H1 (cell line): ENCODE results near the gene CDHR5. TPM values are rescaled to one million over a fixed set of nuclear protein-coding genes. Genes with fewer than 3 reads are reported as not detected.
A peak's percentile ranks its signal among the peaks of the same experiment; 100 is the strongest.

Experiments
- CTCF ChIA-PET: fragments of 300-600 bp; sonication (Branson Sonifier 250); formaldehyde crosslinking; loops from one replicate; lab custom pipeline; 2021; ENCODE audit not compliant: partially characterized antibody; lab: Charles Lee
- POLR2A ChIA-PET: fragments of 300-600 bp; sonication (Branson Sonifier 250); formaldehyde crosslinking; loops from one replicate; lab custom pipeline; 2021; ENCODE audit warnings: inconsistent platforms; ENCODE audit not compliant: partially characterized antibody; lab: Charles Lee
- DNase-seq, 2 experiments: peaks; one replicate each; pipeline versions ENCODE4 v3.0.0 to v3.0.0-alpha.2; 2010 to 2022; ENCODE audit warnings: low spot score in 2 of 2, low read depth in 1 of 2, mixed read lengths in 1 of 2
- FAIRE-seq: peaks from 2 replicates; lab custom pipeline; 2011; peaks lifted over from hg19 to GRCh38; lab: Jason Lieb, UNC
- H2AFZ ChIP-seq: 2 replicates; pipeline ENCODE4 v1.8.1; 2012; ENCODE audit warnings: low read length, inconsistent platforms
- H2AK5ac ChIP-seq: 2 replicates; pipeline ENCODE4 v1.6.1; 2013; ENCODE audit warnings: low read depth, low read length
- H2BK120ac ChIP-seq: replicated peaks from 2 replicates; pipeline ENCODE3; 2013; ENCODE audit warnings: low read depth, low read length, inconsistent platforms
- H2BK12ac ChIP-seq: 2 replicates; pipeline ENCODE4 v1.6.1; 2013; ENCODE audit warnings: low read depth, low read length
- H2BK15ac ChIP-seq: 2 replicates; pipeline ENCODE4 v1.6.1; 2013; ENCODE audit warnings: low read length
- H2BK20ac ChIP-seq: 2 replicates; pipeline ENCODE4 v1.6.1; 2013; ENCODE audit warnings: low read length
- H2BK5ac ChIP-seq: 2 replicates; pipeline ENCODE4 v1.6.1; 2013; ENCODE audit warnings: low read depth, low read length
- H3K14ac ChIP-seq: 2 replicates; pipeline ENCODE4 v1.6.1; 2013; ENCODE audit warnings: inconsistent platforms; ENCODE audit not compliant: insufficient read length
- H3K18ac ChIP-seq: 2 replicates; pipeline ENCODE4 v1.6.1; 2013; ENCODE audit warnings: low read length; ENCODE audit errors: extremely low read depth
- H3K23ac ChIP-seq: 2 replicates; pipeline ENCODE4 v1.6.1; 2013; ENCODE audit warnings: inconsistent platforms; ENCODE audit not compliant: insufficient read length
- H3K23me2 ChIP-seq: 2 replicates; pipeline ENCODE4 v1.6.1; 2013; ENCODE audit warnings: low read depth, low read length
- H3K27ac ChIP-seq: 2 replicates; pipeline ENCODE4 v1.6.1; 2011; ENCODE audit warnings: low read depth, low read length, inconsistent platforms
- H3K27me3 ChIP-seq, 4 experiments: replicated peaks in 1 of 4; 1 replicate in 1 of 4; 2 replicates in 3 of 4; pipeline versions ENCODE4 v1.6.1 to v1.8.1; 2011 to 2013; ENCODE audit warnings: low read length in 3 of 4, mild to moderate bottlenecking in 3 of 4, inconsistent platforms in 2 of 4, mixed read lengths in 2 of 4, moderate library complexity in 1 of 4; ENCODE audit not compliant: control insufficient read depth in 3 of 4, insufficient read depth in 3 of 4; ENCODE audit errors: extremely low read depth in 1 of 4
- H3K36me3 ChIP-seq, 4 experiments: 2 replicates each; pipeline versions ENCODE4 v1.6.1 to v1.8.1; 2011 to 2013; ENCODE audit warnings: mild to moderate bottlenecking in 4 of 4, low read length in 3 of 4, moderate library complexity in 2 of 4, control low read depth in 1 of 4, inconsistent platforms in 1 of 4; ENCODE audit not compliant: insufficient read depth in 4 of 4, control insufficient read depth in 2 of 4
- H3K4ac ChIP-seq: replicated peaks from 2 replicates; pipeline ENCODE3; 2013; ENCODE audit warnings: low read length, low read depth, mixed read lengths, inconsistent platforms; ENCODE audit not compliant: insufficient read length
- H3K4me1 ChIP-seq, 4 experiments: replicated peaks in 1 of 4; 1 replicate in 1 of 4; 2 replicates in 3 of 4; pipeline versions ENCODE4 v1.6.1 to v1.8.1; 2011 to 2013; ENCODE audit warnings: low read length in 3 of 4, inconsistent platforms in 2 of 4, mixed read lengths in 1 of 4; ENCODE audit not compliant: insufficient read depth in 4 of 4, control insufficient read depth in 3 of 4
- H3K4me2 ChIP-seq, 2 experiments: 2 replicates each; pipeline versions ENCODE4 v1.6.1 to v1.8.1; 2011 to 2013; ENCODE audit warnings: low read depth in 2 of 2, low read length in 2 of 2, control low read depth in 1 of 2, inconsistent platforms in 1 of 2, mild to moderate bottlenecking in 1 of 2; ENCODE audit not compliant: insufficient read depth in 1 of 2
- H3K4me3 ChIP-seq, 4 experiments: fragments of 200-600, 300-600 bp in 1 of 4; sonication (generic), shearing (Covaris generic), sonication (Bioruptor Twin) in 1 of 4; 2 replicates each; pipeline versions ENCODE4 v1.5.1 to v1.8.1; 2011 to 2016; ENCODE audit warnings: low read length in 4 of 4, low read depth in 3 of 4, control low read depth in 2 of 4, inconsistent platforms in 2 of 4, mild to moderate bottlenecking in 2 of 4, mixed read lengths in 1 of 4, moderate library complexity in 1 of 4; ENCODE audit not compliant: insufficient read depth in 2 of 4; ENCODE audit errors: extremely low read depth in 1 of 4
- H3K56ac ChIP-seq: replicated peaks from 2 replicates; pipeline ENCODE3; 2013; ENCODE audit warnings: low read depth, mild to moderate bottlenecking, mixed read lengths, low read length, inconsistent platforms; ENCODE audit not compliant: insufficient read length
- H3K79me1 ChIP-seq: 2 replicates; pipeline ENCODE4 v1.6.1; 2013; ENCODE audit warnings: low read depth, low read length, control low read depth
- H3K79me2 ChIP-seq, 2 experiments: 2 replicates each; pipeline versions ENCODE4 v1.6.1 to v1.8.1; 2012 to 2013; ENCODE audit warnings: low read length in 2 of 2, mild to moderate bottlenecking in 2 of 2, inconsistent platforms in 1 of 2; ENCODE audit not compliant: insufficient read depth in 2 of 2, control insufficient read depth in 1 of 2
- H3K9ac ChIP-seq, 4 experiments: replicated peaks in 1 of 4; 1 replicate in 1 of 4; 2 replicates in 3 of 4; pipeline versions ENCODE4 v1.6.1 to v1.8.1; 2011 to 2013; ENCODE audit warnings: low read depth in 3 of 4, low read length in 3 of 4, control low read depth in 2 of 4, mild to moderate bottlenecking in 2 of 4, moderate library complexity in 2 of 4, inconsistent platforms in 1 of 4; ENCODE audit errors: extremely low read depth in 1 of 4
- H3K9me3 ChIP-seq, 2 experiments: 2 replicates each; pipeline versions ENCODE4 v1.6.1 to v1.8.1; 2012 to 2013; ENCODE audit warnings: mild to moderate bottlenecking in 2 of 2, moderate library complexity in 2 of 2, control low read depth in 1 of 2, inconsistent platforms in 1 of 2, low read depth in 1 of 2, low read length in 1 of 2, mixed read lengths in 1 of 2; ENCODE audit not compliant: insufficient read depth in 2 of 2
- H4K20me1 ChIP-seq, 2 experiments: replicated peaks in 1 of 2; 2 replicates each; pipeline versions ENCODE3 to v1.8.1; 2011 to 2013; ENCODE audit warnings: inconsistent platforms in 2 of 2, low read length in 2 of 2, mild to moderate bottlenecking in 1 of 2; ENCODE audit not compliant: insufficient read depth in 2 of 2, control insufficient read depth in 1 of 2
- H4K5ac ChIP-seq: 2 replicates; pipeline ENCODE4 v1.6.1; 2013; ENCODE audit warnings: low read length, low read depth, mixed read lengths, inconsistent platforms; ENCODE audit not compliant: insufficient read length
- H4K8ac ChIP-seq: 2 replicates; pipeline ENCODE4 v1.8.0; 2013; ENCODE audit warnings: mild to moderate bottlenecking, moderate library complexity, low read length, inconsistent platforms; ENCODE audit not compliant: insufficient read depth; ENCODE audit errors: extremely low read depth
- H4K91ac ChIP-seq: replicated peaks from 2 replicates; pipeline ENCODE3; 2013; ENCODE audit warnings: low read length, mixed read lengths, inconsistent platforms; ENCODE audit not compliant: insufficient read length
- CBX5 ChIP-seq: fragments of 300-800, 300-1000 bp; sonication (generic); IDR thresholded peaks from 2 replicates; pipeline ENCODE4 v1.7.1; 2016; ENCODE audit warnings: antibody characterized with exemption, low read length, low read depth
- EP300 ChIP-seq, 2 experiments: IDR thresholded peaks; 1 replicate in 1 of 2; 2 replicates in 1 of 2; pipeline ENCODE4 v1.6.1; 2011 to 2012; ENCODE audit warnings: low read depth in 2 of 2, low read length in 2 of 2, mild to moderate bottlenecking in 2 of 2, borderline replicate concordance in 1 of 2, inconsistent platforms in 1 of 2, moderate library complexity in 1 of 2
- HDAC2 ChIP-seq, 2 experiments: fragments of 300-600 bp in 1 of 2; sonication (generic) in 1 of 2; IDR thresholded peaks; 2 replicates each; pipeline ENCODE4 v1.6.1; 2011 to 2012; ENCODE audit warnings: low read depth in 2 of 2, low read length in 2 of 2, mild to moderate bottlenecking in 2 of 2, moderate library complexity in 2 of 2, borderline replicate concordance in 1 of 2, inconsistent platforms in 1 of 2
- SIRT6 ChIP-seq: IDR thresholded peaks from one replicate; pipeline ENCODE4 v1.7.1; 2012; ENCODE audit warnings: low read length, inconsistent platforms
- TCF12 ChIP-seq: IDR thresholded peaks from 2 replicates; pipeline ENCODE4 v1.6.1; 2011; ENCODE audit warnings: low read depth, mild to moderate bottlenecking, low read length
- WGBS, 2 experiments: shearing (Covaris generic) in 1 of 2; methylation state at CpG; one replicate each; pipeline versions ENCODE4 v1.1.6 to v1.1.7; 2013 to 2015; ENCODE audit warnings: low lambda C conversion rate in 2 of 2, mixed read lengths in 2 of 2, inconsistent platforms in 1 of 2, low coverage in 1 of 2, missing lambda C conversion rate in 1 of 2; ENCODE audit not compliant: insufficient replicate concordance in 2 of 2, insufficient coverage in 1 of 2, insufficient read length in 1 of 2; ENCODE audit errors: extremely low coverage in 1 of 2, missing lambda C conversion rate in 1 of 2; 5-methylcytosine and 5-hydroxymethylcytosine counted together
- polyA plus RNA-seq, 7 experiments: library from polyadenylated mRNA; depleted of rRNA in 3 of 7; stranded (reverse) in 5 of 7; unstranded in 2 of 7; fragments of >200 nt in 5 of 7; fragments of 200-250 nt in 2 of 7; gene quantifications; 1 replicate in 5 of 7; 2 replicates in 1 of 7; 4 replicates in 1 of 7; pipeline versions ENCODE4 v1.2.1 to v1.2.3, GENCODE V29; 2011 to 2013; ENCODE audit warnings: missing spikeins in 2 of 7, mixed read lengths in 2 of 7
- total RNA-seq: library from RNA; stranded (reverse); fragmentation: NEBNext Ultra II Directional; extraction: Animal tissue kit (Norgen Biotek cat#: 25700); gene quantifications from 2 replicates; pipeline ENCODE4 v1.2.1, GENCODE V29; 2021
- TF ChIP-seq, protein P1 (sequence below): IDR thresholded peaks from 2 replicates; pipeline ENCODE4 v1.6.1; 2011; ENCODE audit warnings: low read depth, mild to moderate bottlenecking, low read length; ENCODE audit not compliant: insufficient read depth
- TF ChIP-seq, protein P2 (sequence below): IDR thresholded peaks from 2 replicates; pipeline ENCODE4 v1.6.1; 2012; ENCODE audit warnings: low read length, inconsistent platforms

Gene CDHR5
- total and polyA plus RNA-seq, 2 of the 8 experiments (the other 6 are each of a cell fraction or from before 2014, with no cell fraction given) = not detected

DNA sequence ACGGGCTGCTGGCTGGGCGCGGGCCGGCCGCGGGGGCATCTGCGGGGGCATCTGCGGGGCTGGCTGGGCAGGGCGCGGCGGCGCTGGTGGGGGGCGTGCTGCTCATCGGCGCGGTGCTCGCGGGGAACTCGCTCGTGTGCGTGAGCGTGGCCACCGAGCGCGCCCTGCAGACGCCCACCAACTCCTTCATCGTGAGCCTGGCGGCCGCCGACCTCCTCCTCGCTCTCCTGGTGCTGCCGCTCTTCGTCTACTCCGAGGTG, 12.5 kb upstream of the CDHR5 start:
- peak overlapping the region; percentile 95 for H3K18ac ChIP-seq
- peaks cover 0 to 30% (median 20%) of the 10 kb centered on the region in 4 experiments; a peak in 6 of 7 replicates for H3K4me1 ChIP-seq
- H3K79me1 ChIP-seq = no peaks in the 10 kb centered on the region
- no peak overlapping the region for H3K56ac ChIP-seq
- TF ChIP-seq EP300 (IDR thresholded peaks at IDR 0.05; ENCODE audit: borderline replicate concordance in 1 of 2, low read depth in 2 of 2, low read length in 2 of 2) = no peak
- TF ChIP-seq, protein P1, sequence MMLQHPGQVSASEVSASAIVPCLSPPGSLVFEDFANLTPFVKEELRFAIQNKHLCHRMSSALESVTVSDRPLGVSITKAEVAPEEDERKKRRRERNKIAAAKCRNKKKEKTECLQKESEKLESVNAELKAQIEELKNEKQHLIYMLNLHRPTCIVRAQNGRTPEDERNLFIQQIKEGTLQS = no peak
- TF ChIP-seq, protein P2, sequence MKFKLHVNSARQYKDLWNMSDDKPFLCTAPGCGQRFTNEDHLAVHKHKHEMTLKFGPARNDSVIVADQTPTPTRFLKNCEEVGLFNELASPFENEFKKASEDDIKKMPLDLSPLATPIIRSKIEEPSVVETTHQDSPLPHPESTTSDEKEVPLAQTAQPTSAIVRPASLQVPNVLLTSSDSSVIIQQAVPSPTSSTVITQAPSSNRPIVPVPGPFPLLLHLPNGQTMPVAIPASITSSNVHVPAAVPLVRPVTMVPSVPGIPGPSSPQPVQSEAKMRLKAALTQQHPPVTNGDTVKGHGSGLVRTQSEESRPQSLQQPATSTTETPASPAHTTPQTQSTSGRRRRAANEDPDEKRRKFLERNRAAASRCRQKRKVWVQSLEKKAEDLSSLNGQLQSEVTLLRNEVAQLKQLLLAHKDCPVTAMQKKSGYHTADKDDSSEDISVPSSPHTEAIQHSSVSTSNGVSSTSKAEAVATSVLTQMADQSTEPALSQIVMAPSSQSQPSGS = no peak
- no peak for TF ChIP-seq TCF12
- TF ChIP-seq CBX5 = no peak
- TF ChIP-seq HDAC2 (IDR thresholded peaks at IDR 0.05; ENCODE audit: borderline replicate concordance in 1 of 2, low read depth in 2 of 2, low read length in 2 of 2) = no peak
- no peak for TF ChIP-seq SIRT6
- TF ChIP-seq, all 59 proteins: peak for 0
- 3% methylated on average over 21 of the region's 34 CpGs; no CpG with 5 or more reads in 1 of the 2 experiments for WGBS, 2 experiments
- Histone ChIP-seq H3K27me3 (peaks cover 21 to 49% (median 43%) of the 10 kb centered on the region in 4 experiments), H2BK12ac (no peak overlapping the region), H4K5ac (no peak overlapping the region), H3K9ac (peak overlapping the region in 3 of 4 experiments; percentile 25 to 35 (median 32); a peak in 3 of 7 replicates), H4K91ac (peak overlapping the region; percentile 55), H2AK5ac (no peak overlapping the region), H2BK15ac (no peak overlapping the region), H3K36me3 (no peaks in the 10 kb centered on the region), H3K79me2 (no peaks in the 10 kb centered on the region), H3K4ac (no peak overlapping the region), H3K23me2 (peaks cover 21% of the 10 kb centered on the region; the same call in 1 of the 2 replicates), H2BK5ac (no peak overlapping the region), H3K4me2 (peak overlapping the region; percentile 81 to 91), H3K23ac (no peak overlapping the region), H2BK120ac (no peak overlapping the region), H3K27ac (no peak overlapping the region), H4K8ac (peak overlapping the region; percentile 53; the same call in 1 of the 2 replicates), H3K4me3 (peak overlapping the region; percentile 34 to 60 (median 48)), H3K9me3 (no peaks in the 10 kb centered on the region), H4K20me1 (peaks cover 0 to 3% of the 10 kb centered on the region in 2 experiments), H3K14ac (no peak overlapping the region), H2AFZ (no peak overlapping the region), H2BK20ac (no peak overlapping the region)
- no peak for DNase-seq
- CTCF ChIA-PET = interaction anchor here (1.0 to 2.0 kb wide), 3 partner anchors 8 to 93 kb away, joined by 3 to 10 read pairs (median 3); no protein-coding TSS in a partner anchor
- FAIRE-seq = no peak
- POLR2A ChIA-PET = interaction anchor here (1.1 to 3.6 kb wide), 10 partner anchors 10 to 129 kb away, joined by 3 to 20 read pairs (median 6); partner anchors contain the start of genes IRF7, SCT and TALDO1
